ENCODE data around the gene AIP. TPM values are rescaled to one million over a fixed set of nuclear protein-coding genes. Genes with fewer than 3 reads are reported as not detected.
A peak's percentile ranks its signal among the peaks of the same experiment; 100 is the strongest.

The AIP gene
- total RNA-seq, 2 experiments from 2014 or later = 145 to 146 TPM

DNA sequence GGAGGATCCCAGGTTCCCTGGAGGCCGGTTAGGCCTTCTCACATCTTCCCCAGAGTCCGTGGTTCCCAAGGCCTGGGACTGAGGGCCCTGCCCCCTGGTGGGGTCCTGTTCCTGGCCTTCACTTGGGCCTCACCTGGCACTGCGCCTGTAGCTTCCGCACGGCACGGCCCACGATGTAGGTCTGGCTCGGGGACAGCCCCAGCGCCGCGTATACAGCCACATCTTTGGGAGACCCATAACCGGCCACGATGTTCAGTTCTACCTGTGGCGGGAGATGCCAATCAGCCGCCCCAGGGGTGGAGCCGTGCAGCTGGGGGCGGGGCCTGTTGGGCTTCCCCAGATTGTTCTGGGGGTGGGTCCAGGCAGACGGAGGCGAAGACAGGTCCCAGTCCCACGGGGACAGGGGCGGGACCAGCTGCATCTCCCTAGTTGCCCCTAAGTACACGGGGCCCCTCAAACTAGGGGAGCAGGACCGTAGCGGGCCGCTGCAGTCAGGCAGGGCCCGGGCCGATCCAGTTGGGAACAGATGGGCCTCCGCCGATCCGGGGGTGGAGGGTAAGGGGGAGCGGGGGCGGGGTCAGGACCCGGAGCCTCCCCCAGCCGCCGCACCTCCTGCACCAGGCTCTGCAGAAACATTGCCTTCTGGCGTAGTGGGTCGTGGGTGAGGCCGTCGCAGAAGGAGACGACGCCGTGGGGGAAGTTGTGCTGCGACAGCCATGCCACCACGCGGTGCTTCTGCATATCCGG lies 10.1 kb downstream of the AIP start:
- H3K36me3 Mint-ChIP-seq (ENCODE audit: low read depth) = peaks cover 26% of the 10 kb centered on the region

DNA sequence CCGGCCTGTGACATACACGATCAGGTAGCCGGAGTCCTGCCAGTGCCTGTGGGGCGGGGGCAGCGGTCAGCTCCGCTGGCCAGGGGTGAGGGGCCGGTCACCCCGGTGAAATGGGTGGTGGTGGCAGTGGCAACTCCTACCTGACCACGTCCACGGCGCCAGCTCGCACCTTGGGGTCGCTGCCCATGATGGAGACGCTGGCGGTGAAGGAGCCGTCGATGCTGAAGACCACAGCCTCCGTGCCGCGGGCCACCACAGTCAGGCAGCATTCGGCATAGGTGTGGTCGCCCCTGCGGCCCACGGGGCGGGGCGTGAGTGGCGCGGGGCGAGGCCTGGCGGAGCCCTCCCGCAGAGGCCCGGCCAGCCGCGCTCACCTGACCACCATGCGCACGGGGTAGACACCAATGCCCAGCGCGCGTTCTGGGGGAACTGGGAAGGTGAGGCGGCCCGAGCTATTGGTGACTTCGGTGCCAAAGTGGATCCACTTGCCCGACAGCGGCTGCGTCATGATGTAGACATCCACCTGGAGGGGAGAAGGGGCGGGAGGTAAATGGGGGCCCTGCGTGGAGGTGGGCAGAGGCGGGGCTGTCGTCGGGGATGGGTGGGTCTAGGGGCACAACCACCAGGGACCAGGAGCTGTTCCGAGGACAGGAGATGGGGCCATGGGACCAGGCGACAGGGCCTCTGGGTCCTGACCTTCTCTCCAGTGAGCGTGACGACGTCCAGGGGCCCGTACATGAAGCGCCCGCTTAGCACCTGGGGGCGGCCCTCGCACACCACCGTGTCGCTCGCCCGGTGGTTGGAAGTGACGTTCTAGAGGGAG lies 10.9 kb downstream of the AIP start:
- ATAC-seq (no peak), DNase-seq (no peak)
- Mint-ChIP-seq H3K36me3 (ENCODE audit: low read depth) (peaks cover 18% of the 10 kb centered on the region), H3K4me1 (ENCODE audit: low read depth) (peaks cover 11% of the 10 kb centered on the region), H3K9me3 (no peaks in the 10 kb centered on the region), H3K27ac (no peak overlapping the region), H3K27me3 (no peaks in the 10 kb centered on the region), H3K4me3 (no peak overlapping the region)
- intact Hi-C loops (cut with micrococcal nuclease) = no loop called here
- ChIA-PET POLR2A (interaction anchor here (0.8 to 10.7 kb wide), 4 partner anchors 9 to 152 kb away, joined by 4 to 108 read pairs (median 4); partner anchors contain the start of gene PITPNM1), CTCF (no interaction called here)
- TF ChIP-seq, protein P1, sequence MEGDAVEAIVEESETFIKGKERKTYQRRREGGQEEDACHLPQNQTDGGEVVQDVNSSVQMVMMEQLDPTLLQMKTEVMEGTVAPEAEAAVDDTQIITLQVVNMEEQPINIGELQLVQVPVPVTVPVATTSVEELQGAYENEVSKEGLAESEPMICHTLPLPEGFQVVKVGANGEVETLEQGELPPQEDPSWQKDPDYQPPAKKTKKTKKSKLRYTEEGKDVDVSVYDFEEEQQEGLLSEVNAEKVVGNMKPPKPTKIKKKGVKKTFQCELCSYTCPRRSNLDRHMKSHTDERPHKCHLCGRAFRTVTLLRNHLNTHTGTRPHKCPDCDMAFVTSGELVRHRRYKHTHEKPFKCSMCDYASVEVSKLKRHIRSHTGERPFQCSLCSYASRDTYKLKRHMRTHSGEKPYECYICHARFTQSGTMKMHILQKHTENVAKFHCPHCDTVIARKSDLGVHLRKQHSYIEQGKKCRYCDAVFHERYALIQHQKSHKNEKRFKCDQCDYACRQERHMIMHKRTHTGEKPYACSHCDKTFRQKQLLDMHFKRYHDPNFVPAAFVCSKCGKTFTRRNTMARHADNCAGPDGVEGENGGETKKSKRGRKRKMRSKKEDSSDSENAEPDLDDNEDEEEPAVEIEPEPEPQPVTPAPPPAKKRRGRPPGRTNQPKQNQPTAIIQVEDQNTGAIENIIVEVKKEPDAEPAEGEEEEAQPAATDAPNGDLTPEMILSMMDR (IDR thresholded peaks at IDR 0.05) = no peak

More for the DNA sequence above, 10.1 kb downstream of the AIP start:
- H3K4me1 Mint-ChIP-seq (ENCODE audit: low read depth) = peaks cover 19% of the 10 kb centered on the region
- no peaks in the 10 kb centered on the region for H3K9me3 Mint-ChIP-seq
- H3K27ac Mint-ChIP-seq = peak overlapping the region; percentile 13
- DNase-seq (no peak), ATAC-seq (peak; percentile 32)
- ChIA-PET POLR2A (interaction anchor here (0.8 to 10.7 kb wide), 6 partner anchors 8 to 151 kb away, joined by 3 to 108 read pairs (median 4); partner anchors contain the start of genes NUDT8, PITPNM1 and PTPRCAP), CTCF (interaction anchor here (1.9 kb wide), 1 partner anchor 13 kb away, joined by 4 read pairs; the partner anchor contains the start of gene PITPNM1)
- intact Hi-C loops (cut with micrococcal nuclease) = no loop called here
- H3K4me3 Mint-ChIP-seq = no peak overlapping the region
- TF ChIP-seq, protein P1 (IDR thresholded peaks at IDR 0.05) = no peak
- no peaks in the 10 kb centered on the region for H3K27me3 Mint-ChIP-seq

DNA sequence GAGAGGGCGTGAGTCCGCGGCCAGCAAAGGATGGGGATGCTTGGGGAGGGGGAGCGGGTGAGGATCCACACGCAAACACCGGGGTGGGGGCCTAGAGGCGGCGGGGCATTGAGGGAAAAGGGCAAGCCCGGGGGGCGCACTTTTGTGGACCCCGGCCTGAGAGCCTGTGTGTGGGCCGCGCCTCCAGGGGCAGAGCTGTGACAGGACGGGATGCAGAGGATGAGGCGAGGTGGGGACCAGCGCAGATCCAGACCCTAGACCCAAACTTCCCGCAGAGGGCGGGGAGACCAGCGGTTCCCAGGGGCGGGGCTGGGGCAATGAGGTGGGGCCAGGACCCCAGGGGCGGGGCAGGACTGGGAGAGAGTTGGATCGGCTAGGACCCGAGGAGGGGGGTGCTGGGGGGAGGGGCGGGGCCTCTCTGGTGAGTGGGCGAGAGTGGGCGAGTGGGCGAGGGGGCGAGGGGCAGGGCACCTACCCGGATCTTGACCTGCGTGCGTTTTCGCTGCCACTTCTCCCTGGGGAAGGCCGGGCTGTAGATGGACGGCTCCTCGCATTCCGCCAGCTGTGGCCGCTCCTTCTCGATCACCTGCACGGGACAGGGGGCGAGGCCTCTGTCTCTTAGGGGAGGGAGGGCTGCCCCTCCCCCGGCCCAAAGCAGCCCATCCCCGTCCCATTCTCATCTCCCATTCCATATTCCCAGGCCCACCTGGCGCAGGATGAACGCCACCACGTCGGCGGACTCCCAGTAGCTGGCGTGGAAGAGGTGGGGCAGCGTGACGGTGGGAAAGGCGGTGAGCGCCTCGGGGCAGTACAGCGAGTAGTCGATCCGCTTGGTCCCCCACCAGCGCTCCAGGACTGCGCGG lies 11.8 kb downstream of the AIP start:
- peaks cover 17% of the 10 kb centered on the region for H3K36me3 Mint-ChIP-seq (ENCODE audit: low read depth)
- ATAC-seq (no peak), DNase-seq (no peak)
- H3K27me3 Mint-ChIP-seq = no peaks in the 10 kb centered on the region
- POLR2A ChIA-PET = interaction anchor here (1.4 to 1.6 kb wide), 2 partner anchors 11 kb away, joined by 4 to 5 read pairs; partner anchors contain the start of gene PITPNM1
- peaks cover 5% of the 10 kb centered on the region for H3K4me1 Mint-ChIP-seq (ENCODE audit: low read depth)
- no peak overlapping the region for H3K4me3 Mint-ChIP-seq
- no peak overlapping the region for H3K27ac Mint-ChIP-seq
- CTCF ChIA-PET = no interaction called here
- intact Hi-C loops (cut with micrococcal nuclease) = no loop called here
- no peaks in the 10 kb centered on the region for H3K9me3 Mint-ChIP-seq
- TF ChIP-seq, protein P1 (IDR thresholded peaks at IDR 0.05) = no peak

DNA sequence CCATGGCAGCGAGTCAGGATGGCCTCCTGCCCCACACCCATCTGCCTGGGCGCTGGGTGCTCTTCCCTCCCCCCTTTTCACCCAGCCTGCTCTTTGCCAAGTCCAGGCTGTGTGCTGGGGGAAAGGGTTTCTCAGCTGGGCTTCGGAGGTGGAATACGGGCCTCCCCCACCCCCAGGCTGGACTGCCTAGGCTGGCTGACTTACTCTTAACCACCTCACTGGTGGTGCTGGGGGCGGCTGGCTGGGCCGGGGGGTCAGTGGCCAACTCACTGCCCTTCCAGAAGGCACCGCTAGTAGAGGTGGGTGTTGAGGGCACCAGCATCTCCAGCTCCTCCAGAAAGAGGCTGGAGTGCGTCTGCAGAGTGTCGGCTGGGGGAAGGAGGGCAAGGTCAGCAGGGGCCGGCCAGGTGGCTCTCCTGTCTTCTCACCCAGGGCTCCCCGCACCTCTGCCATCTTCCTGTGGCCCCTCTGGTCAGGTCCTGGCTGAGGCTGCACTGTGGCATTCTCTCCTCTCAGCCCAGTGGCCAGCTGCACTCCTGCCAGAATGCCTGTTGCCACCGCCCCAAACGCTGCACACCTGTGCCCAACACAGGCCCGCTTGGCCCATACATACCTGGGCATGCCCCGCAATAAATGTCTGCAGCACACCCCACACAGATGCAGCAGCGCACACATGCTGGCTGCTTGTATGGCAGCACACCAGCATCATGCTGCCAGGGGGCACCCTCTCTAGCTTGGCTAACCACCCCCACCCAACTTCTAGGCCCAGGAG lies 12.6 kb downstream of the AIP start:
- TF ChIP-seq, protein P1 (IDR thresholded peaks at IDR 0.05) = no peak
- intact Hi-C loops (cut with micrococcal nuclease) = no loop called here
- no peak overlapping the region for H3K4me3 Mint-ChIP-seq
- ATAC-seq (no peak), DNase-seq (no peak)
- H3K36me3 Mint-ChIP-seq (ENCODE audit: low read depth) = peaks cover 16% of the 10 kb centered on the region
- no peaks in the 10 kb centered on the region for H3K9me3 Mint-ChIP-seq
- ChIA-PET CTCF (interaction anchor here (1.4 kb wide), 1 partner anchor 144 kb away, joined by 3 read pairs; no protein-coding TSS in a partner anchor), POLR2A (interaction anchor here (1.4 to 1.6 kb wide), 2 partner anchors 10 to 11 kb away, joined by 4 to 5 read pairs; partner anchors contain the start of gene PITPNM1)
- H3K4me1 Mint-ChIP-seq (ENCODE audit: low read depth) = peaks cover 2% of the 10 kb centered on the region
- no peak overlapping the region for H3K27ac Mint-ChIP-seq
- no peaks in the 10 kb centered on the region for H3K27me3 Mint-ChIP-seq
